GM19452 (cell line): ENCODE results near the gene NEMF.
A peak's percentile ranks its signal among the peaks of the same experiment; 100 is the strongest.
"Not testable (repeated sequence)": the region's sequence is repeated elsewhere in the genome, so short reads cannot be mapped to it uniquely, and the experiment has no call there.

Experiments
- ATAC-seq: cut with Tn5 transposase; IDR thresholded peaks from one replicate; pipeline ENCODE4 v1.9.1; 2021; ENCODE audit not compliant: unreplicated experiment

Gene NEMF, protein sequence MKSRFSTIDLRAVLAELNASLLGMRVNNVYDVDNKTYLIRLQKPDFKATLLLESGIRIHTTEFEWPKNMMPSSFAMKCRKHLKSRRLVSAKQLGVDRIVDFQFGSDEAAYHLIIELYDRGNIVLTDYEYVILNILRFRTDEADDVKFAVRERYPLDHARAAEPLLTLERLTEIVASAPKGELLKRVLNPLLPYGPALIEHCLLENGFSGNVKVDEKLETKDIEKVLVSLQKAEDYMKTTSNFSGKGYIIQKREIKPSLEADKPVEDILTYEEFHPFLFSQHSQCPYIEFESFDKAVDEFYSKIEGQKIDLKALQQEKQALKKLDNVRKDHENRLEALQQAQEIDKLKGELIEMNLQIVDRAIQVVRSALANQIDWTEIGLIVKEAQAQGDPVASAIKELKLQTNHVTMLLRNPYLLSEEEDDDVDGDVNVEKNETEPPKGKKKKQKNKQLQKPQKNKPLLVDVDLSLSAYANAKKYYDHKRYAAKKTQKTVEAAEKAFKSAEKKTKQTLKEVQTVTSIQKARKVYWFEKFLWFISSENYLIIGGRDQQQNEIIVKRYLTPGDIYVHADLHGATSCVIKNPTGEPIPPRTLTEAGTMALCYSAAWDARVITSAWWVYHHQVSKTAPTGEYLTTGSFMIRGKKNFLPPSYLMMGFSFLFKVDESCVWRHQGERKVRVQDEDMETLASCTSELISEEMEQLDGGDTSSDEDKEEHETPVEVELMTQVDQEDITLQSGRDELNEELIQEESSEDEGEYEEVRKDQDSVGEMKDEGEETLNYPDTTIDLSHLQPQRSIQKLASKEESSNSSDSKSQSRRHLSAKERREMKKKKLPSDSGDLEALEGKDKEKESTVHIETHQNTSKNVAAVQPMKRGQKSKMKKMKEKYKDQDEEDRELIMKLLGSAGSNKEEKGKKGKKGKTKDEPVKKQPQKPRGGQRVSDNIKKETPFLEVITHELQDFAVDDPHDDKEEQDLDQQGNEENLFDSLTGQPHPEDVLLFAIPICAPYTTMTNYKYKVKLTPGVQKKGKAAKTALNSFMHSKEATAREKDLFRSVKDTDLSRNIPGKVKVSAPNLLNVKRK

DNA sequence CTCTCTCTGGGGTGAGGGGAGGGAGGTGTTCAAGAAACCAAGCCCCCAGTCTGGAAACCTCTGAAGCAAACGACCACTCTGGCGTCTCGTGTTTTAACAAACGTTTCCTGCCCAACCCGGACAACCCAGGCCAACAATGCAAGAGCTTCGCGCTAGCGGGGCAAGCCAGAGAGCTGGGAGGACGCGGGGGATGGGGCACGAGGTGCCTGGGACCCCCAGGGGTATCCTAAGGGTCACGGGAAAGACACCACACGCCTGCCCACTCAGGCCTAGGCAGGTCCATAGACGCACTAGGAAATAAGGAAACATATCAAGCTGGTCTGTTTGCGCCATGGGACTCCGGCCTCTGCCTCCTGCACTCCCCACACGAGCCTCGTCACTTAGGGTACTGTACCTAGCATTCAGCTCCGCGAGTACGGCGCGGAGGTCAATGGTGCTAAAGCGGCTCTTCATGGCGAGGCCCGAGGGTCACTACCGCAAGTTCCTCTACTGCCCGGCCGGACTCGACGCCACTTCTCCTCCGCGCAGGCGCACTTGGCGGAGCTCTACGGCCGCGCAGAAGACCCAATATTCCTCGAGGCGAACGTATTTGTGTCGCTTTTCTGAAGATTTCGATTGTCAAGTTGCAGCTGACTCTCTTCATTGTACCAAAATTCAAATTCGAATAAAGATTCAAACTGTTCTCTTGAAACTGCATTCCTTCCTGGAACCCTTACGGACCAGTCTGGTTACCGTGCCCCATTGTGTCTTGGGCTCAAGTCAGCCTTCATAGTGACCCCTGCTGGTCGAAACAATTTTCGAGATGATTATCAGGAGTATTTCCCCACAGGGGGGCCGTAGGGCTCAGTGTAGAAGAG is at the start of gene NEMF:
Gene NEMF, minus strand, starts transcription at position 488 of the 857 bp plus-strand sequence. Its CDS starts 35 bp downstream, at position 453.
- peak; percentile 80 for ATAC-seq

DNA sequence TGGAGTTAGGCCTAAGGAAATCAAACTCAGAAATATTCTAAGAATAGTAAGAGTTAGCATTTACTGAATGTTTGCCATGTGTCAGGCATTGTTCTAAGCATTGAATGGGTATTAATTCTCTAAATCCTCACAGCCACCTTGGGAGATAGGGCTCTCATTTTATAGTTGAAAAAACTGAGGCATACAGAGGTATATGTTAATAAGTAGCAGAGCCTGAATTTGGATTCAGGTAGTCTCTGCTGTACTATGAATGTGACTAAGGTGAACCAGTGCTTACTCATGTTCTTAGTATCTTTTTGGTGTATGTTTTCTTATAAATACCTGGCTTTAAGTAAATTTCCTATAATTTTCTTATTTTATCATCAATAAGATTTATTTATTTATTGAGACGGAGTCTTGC is 48.4 kb upstream of the NEMF start:
- no peak for ATAC-seq

DNA sequence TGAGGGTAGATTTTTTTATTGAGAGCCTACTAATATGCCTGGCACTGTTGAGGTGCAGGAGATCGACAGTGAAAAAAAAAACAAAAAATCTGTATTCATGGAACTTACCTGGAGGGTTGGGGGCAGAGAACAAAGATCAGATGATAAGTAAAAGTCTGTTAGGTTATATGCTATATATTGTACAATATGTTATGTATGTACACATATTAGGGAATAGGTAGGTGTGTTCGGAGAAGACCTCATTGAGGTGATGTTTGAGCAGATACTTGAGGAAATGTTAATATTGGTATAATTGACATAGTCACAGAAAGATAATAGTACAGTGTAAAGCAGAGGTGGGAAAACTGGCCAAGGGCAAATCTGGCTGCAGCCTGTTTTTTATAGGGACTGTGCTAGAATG is 45.9 kb upstream of the NEMF start:
- no peak for ATAC-seq

DNA sequence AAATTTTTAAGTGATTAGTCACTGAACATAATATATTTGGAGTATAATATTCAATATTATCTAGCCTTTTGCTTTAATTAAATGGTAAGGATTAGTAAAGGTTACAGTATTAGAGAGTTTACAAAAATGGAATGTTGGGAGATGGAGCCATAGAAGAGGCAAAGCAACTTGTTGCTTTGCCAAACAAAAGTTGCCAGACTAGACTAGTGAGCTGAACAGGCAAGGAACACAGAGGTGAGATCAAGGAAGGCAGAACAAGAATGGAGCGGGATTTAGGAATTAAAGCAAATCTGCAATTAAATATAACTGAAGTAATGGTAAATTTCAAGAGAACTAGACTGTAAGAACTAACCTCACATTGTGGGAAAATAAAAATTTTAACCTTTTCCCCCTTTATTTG is 45.4 kb upstream of the NEMF start:
- no peak for ATAC-seq

DNA sequence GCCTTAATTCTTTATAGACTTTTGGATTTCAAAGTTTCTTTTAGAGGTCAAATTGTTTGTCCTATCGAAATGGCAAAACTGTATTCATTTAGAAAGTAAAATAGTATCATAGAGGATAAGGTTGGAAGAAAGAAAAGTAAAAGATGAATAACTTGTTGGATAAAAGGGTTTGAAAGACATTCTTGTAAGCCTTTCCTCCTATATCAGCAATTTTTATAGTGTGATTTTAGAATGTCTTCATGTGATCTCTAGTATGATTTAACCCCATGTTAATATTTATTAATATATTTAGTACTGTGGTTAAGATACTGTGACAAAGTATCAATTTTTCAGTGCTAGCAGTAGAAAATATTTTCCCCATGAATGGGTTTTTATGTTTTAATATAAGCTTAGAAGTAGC is 44.8 kb upstream of the NEMF start:
- ATAC-seq, result no peak

DNA sequence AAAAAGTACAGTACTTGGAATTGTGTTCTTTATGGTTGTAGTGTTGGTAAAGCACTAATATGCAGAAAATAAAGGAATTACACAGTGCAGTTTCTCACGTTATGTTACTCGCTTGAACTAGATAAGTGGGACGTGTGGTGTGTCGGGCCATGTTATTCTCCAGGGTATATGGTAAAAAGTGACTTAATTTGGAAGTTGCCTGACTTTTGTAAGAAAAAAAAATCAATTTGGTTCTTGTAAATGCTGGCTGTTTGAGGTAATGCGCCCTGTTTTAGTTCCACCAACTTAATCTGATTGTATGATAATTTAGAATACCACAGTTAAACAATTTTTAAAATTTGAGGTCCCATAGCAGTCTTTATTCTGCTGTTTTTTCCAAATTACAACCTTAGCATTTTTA is 44.4 kb upstream of the NEMF start:
- no peak for ATAC-seq

DNA sequence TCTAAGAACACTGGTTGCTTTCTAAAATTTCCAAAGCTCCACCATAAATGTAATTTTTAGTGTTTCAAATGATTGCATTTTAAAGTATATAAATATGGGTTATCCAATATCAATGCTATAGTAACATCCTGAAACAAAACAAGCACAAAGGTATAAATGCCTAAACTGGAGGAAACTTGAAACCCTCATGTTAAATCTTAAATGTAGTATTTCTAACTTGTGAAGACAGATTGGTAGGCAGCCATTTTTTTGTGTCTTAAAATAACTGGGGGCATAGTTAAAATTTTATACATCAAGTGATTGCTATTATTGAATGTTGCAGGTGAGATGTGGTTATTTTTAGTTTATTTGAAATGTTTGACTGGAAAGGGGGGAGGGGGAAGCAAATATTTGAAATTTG is 43.7 kb upstream of the NEMF start:
- not testable (repeated sequence) for ATAC-seq

DNA sequence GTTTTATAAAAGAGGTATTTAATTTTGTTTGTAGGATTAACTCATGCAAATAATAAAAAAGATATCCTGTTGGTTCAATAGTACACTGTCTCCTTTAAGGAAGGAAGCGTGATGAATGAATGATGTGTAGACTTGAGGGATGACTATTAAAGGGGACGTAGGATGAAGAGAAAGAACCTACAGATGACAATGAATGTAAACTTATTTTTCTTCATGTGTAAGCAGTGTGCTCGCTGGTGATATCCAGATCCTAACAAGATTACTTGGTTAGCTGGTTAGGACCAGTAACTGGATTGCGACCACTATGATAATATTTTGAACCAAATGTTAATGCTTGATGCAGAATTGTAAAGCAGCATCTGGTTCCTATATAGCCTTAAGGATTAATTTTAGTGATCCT is 42.9 kb upstream of the NEMF start:
- no peak for ATAC-seq

DNA sequence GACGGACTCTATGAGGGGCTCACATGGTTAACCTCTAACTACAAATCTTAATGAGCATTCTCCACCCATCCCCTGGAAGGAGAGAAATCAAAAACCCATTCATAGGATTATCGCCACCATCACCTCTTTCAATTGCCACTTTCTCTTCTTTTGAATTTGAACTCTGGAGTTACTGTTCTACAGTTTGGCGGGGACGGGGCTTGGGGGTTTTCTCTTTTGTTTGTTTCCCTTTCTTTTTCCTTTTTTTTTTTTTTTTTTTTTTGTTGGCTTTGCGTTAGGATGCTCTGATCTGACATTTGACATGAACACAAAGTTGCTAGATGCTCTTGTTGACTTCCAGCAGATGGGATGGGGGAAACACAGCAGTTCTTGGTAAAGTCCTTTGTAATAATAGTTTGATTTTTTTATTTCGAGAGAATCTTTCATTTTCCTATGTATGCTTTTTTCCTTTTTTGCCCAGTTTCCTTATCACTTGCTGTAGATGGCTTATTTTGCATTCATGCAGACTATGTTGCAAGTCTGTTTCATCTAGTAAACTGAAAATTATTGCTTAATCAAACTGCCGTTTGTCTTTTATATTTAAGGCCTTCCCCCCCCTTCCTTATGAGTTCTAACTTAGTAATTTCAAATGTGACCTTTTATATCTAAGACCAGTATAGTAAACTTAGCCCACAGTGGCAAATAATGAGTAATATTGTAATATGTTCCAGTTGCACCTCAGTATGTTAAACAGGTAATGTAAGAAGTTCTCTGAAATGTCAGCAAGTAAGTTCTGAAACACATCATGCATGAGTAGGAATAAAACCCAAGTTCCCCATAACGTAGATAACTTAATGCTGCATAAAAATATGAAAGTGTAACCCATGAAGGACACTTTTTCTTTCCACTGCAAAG is 41.9 kb upstream of the NEMF start:
- not testable (repeated sequence) for ATAC-seq

DNA sequence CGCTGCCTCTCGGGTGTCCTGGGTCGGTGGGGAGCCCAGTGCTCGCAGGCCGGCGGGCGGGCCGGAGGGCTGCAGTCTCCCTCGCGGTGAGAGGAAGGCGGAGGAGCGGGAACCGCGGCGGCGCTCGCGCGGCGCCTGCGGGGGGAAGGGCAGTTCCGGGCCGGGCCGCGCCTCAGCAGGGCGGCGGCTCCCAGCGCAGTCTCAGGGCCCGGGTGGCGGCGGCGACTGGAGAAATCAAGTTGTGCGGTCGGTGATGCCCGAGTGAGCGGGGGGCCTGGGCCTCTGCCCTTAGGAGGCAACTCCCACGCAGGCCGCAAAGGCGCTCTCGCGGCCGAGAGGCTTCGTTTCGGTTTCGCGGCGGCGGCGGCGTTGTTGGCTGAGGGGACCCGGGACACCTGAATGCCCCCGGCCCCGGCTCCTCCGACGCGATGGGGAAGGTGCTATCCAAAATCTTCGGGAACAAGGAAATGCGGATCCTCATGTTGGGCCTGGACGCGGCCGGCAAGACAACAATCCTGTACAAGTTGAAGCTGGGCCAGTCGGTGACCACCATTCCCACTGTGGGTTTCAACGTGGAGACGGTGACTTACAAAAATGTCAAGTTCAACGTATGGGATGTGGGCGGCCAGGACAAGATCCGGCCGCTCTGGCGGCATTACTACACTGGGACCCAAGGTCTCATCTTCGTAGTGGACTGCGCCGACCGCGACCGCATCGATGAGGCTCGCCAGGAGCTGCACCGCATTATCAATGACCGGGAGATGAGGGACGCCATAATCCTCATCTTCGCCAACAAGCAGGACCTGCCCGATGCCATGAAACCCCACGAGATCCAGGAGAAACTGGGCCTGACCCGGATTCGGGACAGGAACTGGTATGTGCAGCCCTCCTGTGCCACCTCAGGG is 41.0 kb upstream of the NEMF start:
- peak; percentile 46 for ATAC-seq

DNA sequence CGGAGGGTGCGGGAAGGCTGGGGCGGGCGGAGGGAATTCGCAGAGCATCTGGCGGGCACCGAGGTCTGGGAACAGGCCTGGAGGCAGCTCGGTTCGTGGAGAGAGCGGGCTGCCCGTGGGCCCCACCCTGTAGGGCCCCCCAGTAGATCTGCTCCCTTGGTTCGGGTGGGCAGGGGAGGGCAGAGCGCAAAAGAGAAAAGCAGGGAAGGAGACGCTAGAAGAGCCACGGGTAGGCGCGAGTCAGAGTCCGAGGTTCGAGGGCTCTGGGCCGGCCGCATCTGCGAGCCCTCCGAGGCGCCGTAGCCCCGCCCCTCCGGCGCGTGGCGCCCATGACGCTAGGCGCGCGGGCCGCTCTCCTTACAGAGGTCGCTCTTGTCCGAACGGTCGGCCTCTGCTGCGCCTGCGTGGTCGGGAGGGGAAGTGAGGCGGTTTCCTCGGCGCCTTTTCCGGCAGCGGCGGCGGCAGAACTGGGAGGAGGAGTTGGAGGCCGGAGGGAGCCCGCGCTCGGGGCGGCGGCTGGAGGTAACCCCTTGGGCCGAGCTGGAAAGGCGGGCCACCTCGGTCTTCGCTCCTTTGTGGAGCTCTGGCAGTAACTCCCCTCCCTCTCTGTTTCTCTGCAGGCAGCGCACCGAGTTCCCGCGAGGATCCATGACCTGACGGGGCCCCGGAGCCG is 40.2 kb upstream of the NEMF start, which contains the start of gene ARF6:
Gene ARF6, plus strand, starts transcription at position 447 of the 673 bp plus-strand sequence. CDS start 655 bp downstream, outside the sequence.
- peak; percentile 82 for ATAC-seq

DNA sequence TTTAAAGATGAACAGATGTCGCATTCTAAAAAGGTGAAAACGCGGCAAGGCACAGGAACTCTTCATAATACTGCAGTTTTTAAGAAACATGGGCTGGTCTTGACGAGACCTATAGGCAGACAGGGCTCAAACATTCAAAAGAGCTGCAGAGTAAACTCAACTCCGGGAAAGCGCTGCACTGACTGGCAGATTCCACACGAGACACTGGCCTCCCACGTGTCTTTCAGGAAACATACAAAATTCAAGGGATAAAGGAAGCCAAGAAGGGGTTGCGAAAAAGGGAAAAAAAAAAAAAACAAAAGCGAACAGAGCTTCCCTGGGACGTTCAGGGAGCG is 39.7 kb upstream of the NEMF start:
- peak; percentile 16 for ATAC-seq

DNA sequence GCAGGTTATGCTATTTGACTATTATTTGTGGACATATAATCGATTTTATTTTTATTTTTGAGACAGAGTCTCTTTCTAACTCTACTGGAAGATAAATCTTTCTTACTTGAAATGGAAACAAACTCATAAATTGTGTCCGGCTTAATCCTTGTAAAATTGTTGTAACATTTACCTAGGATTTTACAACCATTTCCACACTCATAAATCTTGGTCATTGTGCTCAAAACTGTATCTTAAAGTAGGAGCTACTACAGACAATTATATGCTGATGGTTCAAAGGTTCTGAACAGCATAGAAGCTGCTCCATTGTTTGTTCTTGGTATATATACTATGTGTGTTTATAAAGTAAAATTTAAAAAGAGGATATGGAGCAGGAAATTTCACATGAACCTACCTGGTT is 35.7 kb upstream of the NEMF start:
- ATAC-seq, result no peak

DNA sequence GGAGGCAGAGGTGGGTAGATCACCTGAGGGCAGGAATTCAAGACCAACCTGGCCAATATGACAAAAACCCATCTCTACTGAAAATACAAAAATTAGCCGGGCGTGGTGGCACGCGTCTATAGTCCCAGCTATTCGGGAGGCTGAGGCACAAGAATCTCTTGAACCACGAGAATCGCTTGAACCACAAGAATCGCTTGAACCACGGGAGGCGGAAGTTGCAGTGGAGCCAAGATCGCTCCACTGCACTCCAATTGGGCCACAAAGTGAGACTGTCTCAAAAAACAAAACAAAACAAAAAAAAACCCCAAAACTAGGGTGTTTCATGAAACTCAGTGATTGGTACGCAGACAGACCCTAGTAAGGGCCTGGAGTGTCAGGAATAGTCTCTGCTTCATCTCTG is 33.9 kb upstream of the NEMF start:
- ATAC-seq, result no peak

DNA sequence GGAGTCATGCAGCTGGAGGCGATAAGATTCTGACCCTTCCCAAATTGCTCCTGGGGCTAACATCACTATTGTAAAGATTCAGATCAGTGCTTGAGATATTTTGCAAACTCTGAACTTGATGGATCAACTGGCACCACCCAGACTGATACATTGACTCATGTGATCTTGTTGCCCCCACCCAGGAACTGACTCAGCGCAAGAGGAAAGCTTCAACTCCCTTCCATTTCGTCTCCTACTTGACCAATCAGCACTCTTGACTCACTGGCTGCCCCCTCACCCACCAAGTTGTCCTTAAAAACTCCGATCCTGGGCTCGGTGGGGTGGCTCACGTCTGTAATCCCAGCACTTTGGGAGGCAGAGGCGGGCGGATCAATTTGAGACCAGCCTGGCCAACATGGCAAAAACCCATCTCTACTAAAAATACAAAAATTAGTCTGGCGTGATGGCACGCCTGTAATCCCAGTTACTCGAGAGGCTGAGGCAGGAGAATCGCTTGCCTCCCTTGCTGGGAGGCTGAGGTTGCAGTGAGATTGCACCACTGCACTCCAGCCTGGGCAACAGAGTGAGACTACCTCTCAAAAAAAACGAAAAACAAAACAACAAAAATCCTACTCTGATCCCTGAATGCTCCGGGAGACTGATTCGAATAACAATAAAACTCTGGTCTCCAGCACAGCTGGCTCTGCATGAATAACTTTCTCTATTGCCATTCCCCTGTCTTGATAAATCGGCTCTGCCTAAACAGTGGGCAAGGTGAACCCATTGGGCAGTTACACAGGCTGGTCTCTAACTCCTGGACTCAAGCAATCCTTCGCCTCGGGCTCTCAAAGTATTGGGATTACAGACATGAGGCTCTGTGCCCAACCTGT is 30.5 kb upstream of the NEMF start:
- ATAC-seq, result no peak

DNA sequence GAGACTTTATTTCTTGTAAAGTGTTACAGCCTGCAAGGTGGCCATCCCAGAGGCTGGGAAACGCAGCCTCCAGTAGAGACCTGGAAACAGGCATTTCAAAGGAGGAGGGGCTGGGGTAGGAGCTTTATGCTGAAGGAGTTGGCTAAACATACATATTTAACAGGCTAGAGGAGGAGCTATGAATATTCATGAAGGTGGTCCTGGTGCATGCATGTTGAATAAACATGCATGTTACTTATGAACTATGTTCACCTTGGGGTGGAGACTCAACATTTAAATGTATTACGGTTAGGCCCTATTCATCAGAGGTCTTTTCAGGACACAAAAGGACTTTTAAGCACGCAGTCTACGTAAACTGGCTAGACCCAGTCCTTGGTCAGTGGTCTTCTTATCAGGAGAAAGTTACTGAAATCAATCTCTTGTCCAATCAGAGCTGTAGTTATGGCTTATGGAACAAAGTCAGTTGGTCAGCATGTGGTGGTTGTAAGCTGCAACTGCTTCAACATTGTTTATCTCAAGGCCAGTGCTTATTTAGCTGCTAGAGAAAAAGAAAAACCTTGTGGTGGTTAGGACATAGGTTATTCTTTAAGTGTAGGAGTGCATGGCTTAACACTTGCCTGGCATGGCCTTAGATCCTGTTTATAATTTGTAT is 28.9 kb upstream of the NEMF start:
- ATAC-seq, result no peak
